Thoracic aorta (tissue), 2 donors: ENCODE data around the gene TAS2R60. TPM values are rescaled to one million over a fixed set of nuclear protein-coding genes. Genes with fewer than 3 reads are reported as not detected.

Source experiments
- ATAC-seq: fragments of 150-250 bp; one replicate; pipeline ENCODE4 v1.8.0; 2017; ENCODE audit warnings: low read depth; ENCODE audit not compliant: insufficient number of reproducible peaks, low FRiP score
- DNase-seq: peaks from one replicate; pipeline ENCODE4 v3.0.0-alpha.2; 2020; ENCODE audit warnings: low spot score
- H3K27ac ChIP-seq, 2 donors: fragments of 200-600 bp; sonication (generic); 1 replicate in 1 of 2; 2 replicates in 1 of 2; pipeline ENCODE4 v1.5.1; 2016; ENCODE audit warnings: mild to moderate bottlenecking in 2 of 2, moderate library complexity in 2 of 2
- H3K27me3 ChIP-seq: fragments of 200-600 bp; sonication (generic); replicated peaks from 2 replicates; pipeline ENCODE4 v1.6.0; 2016; ENCODE audit warnings: mild to moderate bottlenecking; ENCODE audit not compliant: insufficient read depth
- H3K36me3 ChIP-seq: fragments of 200-600 bp; sonication (generic); one replicate; pipeline ENCODE4 v1.5.1; 2016
- H3K4me1 ChIP-seq, 2 donors: fragments of 200-600 bp; sonication (generic); 1 replicate in 1 of 2; 2 replicates in 1 of 2; pipeline versions ENCODE4 v1.5.1 to v1.6.0; 2016; ENCODE audit warnings: low read depth in 2 of 2, mild to moderate bottlenecking in 1 of 2; ENCODE audit not compliant: control insufficient read depth in 1 of 2
- H3K4me3 ChIP-seq: fragments of 200-600 bp; sonication (generic); 2 replicates; pipeline ENCODE4 v1.5.1; 2016; ENCODE audit warnings: mild to moderate bottlenecking
- H3K9me3 ChIP-seq: fragments of 200-600 bp; sonication (generic); 2 replicates; pipeline ENCODE4 v1.5.1; 2016
- CTCF ChIP-seq: fragments of 200-600 bp; sonication (generic); IDR thresholded peaks from one replicate; pipeline ENCODE4 v1.5.1; 2019; ENCODE audit warnings: antibody characterized with exemption
- total RNA-seq, 2 donors: library from RNA; depleted of rRNA; stranded (reverse); fragments of >200 nt; gene quantifications; one replicate each; pipeline versions ENCODE4 v1.1.0 to v1.2.3, GENCODE V29; 2016

Gene TAS2R60
- total RNA-seq, 2 donors from 2014 or later = 8.5 TPM; not detected in 1

- no peaks in the 10 kb centered on the region for H3K27me3 ChIP-seq
- DNase-seq = no peak
- H3K9me3 ChIP-seq = no peaks in the 10 kb centered on the region
- ATAC-seq = no peak
- no peak overlapping the region for H3K4me3 ChIP-seq
- peaks cover 27 to 42% of the 10 kb centered on the region in 2 donors for H3K4me1 ChIP-seq
- no peak overlapping the region for H3K27ac ChIP-seq
- H3K36me3 ChIP-seq = no peaks in the 10 kb centered on the region
- TF ChIP-seq CTCF = no peak
Observed at GRCh38 chr7:143396625-143397556, 46.4 kb upstream of the TAS2R60 start.

- Histone ChIP-seq H3K9me3 (no peaks in the 10 kb centered on the region), H3K27ac (no peak overlapping the region), H3K4me3 (no peak overlapping the region), H3K27me3 (no peaks in the 10 kb centered on the region), H3K36me3 (no peaks in the 10 kb centered on the region), H3K4me1 (peaks cover 20 to 32% of the 10 kb centered on the region in 2 donors)
- ATAC-seq (no peak), DNase-seq (no peak)
- TF ChIP-seq CTCF = no peak
Observed at GRCh38 chr7:143397710-143398530, 45.3 kb upstream of the TAS2R60 start.

GRCh38 chr7:143398616-143399015, 44.6 kb upstream of the TAS2R60 start:
- Histone ChIP-seq H3K36me3 (no peaks in the 10 kb centered on the region), H3K27ac (no peak overlapping the region), H3K9me3 (no peaks in the 10 kb centered on the region), H3K27me3 (no peaks in the 10 kb centered on the region), H3K4me1 (peaks cover 13 to 25% of the 10 kb centered on the region in 2 donors), H3K4me3 (no peak overlapping the region)
- no peak for TF ChIP-seq CTCF
- ATAC-seq = no peak
- DNase-seq = no peak

GRCh38 chr7:143399151-143399550, 44.1 kb upstream of the TAS2R60 start:
- DNase-seq = no peak
- no peak for ATAC-seq
- H3K36me3 ChIP-seq = no peaks in the 10 kb centered on the region
- no peak overlapping the region for H3K4me3 ChIP-seq
- H3K27ac ChIP-seq = no peak overlapping the region
- peaks cover 11 to 20% of the 10 kb centered on the region in 2 donors for H3K4me1 ChIP-seq
- no peaks in the 10 kb centered on the region for H3K27me3 ChIP-seq
- H3K9me3 ChIP-seq = no peaks in the 10 kb centered on the region
- TF ChIP-seq CTCF = no peak

- no peak overlapping the region for H3K4me3 ChIP-seq
- no peak for TF ChIP-seq CTCF
- no peak overlapping the region for H3K27ac ChIP-seq
- peaks cover 11 to 18% of the 10 kb centered on the region in 2 donors for H3K4me1 ChIP-seq
- H3K9me3 ChIP-seq = no peaks in the 10 kb centered on the region
- ATAC-seq = no peak
- no peak for DNase-seq
- no peaks in the 10 kb centered on the region for H3K36me3 ChIP-seq
- no peaks in the 10 kb centered on the region for H3K27me3 ChIP-seq
Observed at GRCh38 chr7:143399642-143400041, 43.6 kb upstream of the TAS2R60 start.
